GM21737 (cell line): ENCODE results near the gene SPATA17.
"Not testable (repeated sequence)": the region's sequence is repeated elsewhere in the genome, so short reads cannot be mapped to it uniquely, and the experiment has no call there.

ENCODE experiments used
- ATAC-seq: cut with Tn5 transposase; IDR thresholded peaks from one replicate; pipeline ENCODE4 v1.9.1; 2021; ENCODE audit warnings: mild to moderate bottlenecking, moderate library complexity; ENCODE audit not compliant: unreplicated experiment

Gene SPATA17

GRCh38 chr1:217674028-217674729 is 43.0 kb downstream of the SPATA17 start:
- no peak for ATAC-seq

- no peak for ATAC-seq
These were observed 50.7 kb downstream of the SPATA17 start for GRCh38 chr1:217681806-217682205.

- ATAC-seq = no peak
These were observed 56.4 kb downstream of the SPATA17 start for GRCh38 chr1:217687511-217687910.

DNA sequence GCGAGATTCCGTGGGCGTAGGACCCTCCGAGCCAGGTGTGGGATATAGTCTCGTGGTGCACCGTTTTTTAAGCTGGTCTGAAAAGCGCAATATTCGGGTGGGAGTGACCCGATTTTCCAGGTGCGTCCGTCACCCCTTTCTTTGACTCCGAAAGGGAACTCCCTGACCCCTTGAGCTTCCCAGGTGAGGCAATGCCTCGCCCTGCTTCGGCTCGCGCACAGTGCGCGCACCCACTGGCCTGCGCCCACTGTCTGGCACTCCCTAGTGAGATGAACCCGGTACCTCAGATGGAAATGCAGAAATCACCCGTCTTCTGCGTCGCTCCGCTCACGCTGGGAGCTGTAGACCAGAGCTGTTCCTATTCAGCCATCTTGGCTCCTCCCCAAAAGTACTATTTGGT is 65.0 kb downstream of the SPATA17 start:
- not testable (repeated sequence) for ATAC-seq

DNA sequence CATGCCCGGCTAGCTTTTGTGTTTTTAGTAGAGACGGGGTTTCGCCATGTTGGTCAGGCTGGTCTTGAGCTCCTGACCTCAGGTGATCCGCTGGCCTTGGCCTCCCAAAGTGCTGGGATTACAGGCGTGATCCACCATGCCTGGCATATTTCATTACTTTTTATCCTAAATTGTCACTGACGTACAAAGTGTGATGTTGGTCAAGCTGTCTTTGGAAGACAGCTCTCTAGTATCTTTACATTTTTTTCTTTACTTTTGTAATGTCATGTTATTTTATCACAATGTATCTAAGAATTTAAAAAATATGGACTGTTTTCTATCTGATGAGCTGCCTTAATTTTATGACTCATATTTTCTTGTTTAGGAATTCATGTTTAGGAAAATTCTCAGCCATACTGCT is 72.2 kb downstream of the SPATA17 start:
- no peak for ATAC-seq

DNA sequence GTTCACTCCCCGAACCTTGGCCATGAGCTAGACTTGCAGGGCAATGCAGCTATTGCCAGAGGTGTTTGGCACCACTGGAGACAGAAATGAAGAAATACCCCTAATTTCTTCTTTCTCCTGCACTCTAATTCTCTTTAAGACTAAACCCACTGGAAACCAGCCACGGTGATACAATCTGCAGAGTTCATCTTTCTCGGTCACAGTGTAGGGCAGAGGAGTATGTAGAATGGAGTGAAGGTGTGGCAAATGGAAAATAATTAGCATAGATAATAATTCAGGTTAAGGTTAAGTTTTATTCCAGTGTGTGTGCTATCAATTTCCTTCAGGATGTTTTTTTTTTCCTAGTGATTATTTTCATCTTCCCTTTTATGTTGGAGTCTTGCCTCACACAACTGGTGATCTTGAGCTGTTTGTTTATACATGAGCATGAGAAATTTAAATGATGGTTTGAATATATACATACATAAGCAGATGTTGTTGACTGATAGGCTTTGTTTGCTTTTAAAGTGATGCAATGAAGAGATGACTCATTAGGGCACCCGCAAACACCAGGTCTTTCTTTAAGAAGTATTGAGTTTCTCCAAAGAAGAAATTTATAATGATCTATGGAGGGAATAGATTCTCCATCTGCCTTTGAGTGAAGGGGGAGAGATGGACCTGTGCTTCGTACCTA is 81.9 kb downstream of the SPATA17 start:
- no peak for ATAC-seq

GRCh38 chr1:217715681-217716080 is 84.5 kb downstream of the SPATA17 start:
- ATAC-seq = no peak

DNA sequence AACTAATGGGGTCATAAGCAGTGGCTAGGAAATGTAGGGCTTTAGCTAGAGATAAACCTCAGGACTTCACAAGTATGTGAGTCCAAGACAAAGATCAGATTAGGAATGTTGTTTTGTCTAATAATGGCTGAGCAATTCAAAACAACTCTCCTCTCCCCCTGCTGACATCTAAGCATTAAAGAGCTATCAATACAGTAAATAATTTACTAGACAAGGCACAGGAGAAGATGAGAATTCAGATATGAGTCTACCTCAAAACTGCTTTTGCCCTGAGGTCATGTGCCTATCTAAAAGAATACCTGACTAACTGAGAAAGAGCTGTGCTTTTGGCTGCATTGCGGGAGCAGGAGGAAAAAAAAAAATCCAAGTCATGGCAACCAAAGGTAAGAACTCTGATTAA is 86.8 kb downstream of the SPATA17 start:
- ATAC-seq = no peak

GRCh38 chr1:217718873-217719272 is 87.7 kb downstream of the SPATA17 start:
- no peak for ATAC-seq

- ATAC-seq = no peak
These were observed 90.5 kb downstream of the SPATA17 start for GRCh38 chr1:217721692-217722091.

- ATAC-seq = no peak
These were observed 103.8 kb downstream of the SPATA17 start for GRCh38 chr1:217734973-217735372.

- ATAC-seq = no peak
These were observed 116.1 kb downstream of the SPATA17 start for GRCh38 chr1:217747156-217747769.

- no peak for ATAC-seq
These were observed 138.6 kb downstream of the SPATA17 start for GRCh38 chr1:217769768-217770167.

DNA sequence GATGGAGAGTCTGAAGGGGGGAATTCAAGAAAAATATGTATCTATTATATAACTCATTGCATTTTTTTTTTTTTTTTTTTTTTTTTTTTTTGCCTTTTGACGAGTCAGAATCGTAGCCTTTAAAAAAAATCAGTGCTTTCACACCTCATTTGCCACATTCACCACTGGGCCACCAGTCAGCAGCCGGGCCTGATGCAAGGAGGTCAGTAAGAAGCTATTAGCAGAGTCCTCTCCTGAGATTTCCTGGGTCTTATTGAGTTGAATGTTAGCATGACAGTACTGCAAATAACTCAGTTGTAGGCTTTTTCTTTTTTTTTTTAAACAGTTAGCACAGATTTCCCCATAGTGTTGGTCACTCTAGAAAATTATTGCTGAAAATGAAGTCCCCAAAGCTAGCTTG is 139.8 kb downstream of the SPATA17 start:
- ATAC-seq = no peak

DNA sequence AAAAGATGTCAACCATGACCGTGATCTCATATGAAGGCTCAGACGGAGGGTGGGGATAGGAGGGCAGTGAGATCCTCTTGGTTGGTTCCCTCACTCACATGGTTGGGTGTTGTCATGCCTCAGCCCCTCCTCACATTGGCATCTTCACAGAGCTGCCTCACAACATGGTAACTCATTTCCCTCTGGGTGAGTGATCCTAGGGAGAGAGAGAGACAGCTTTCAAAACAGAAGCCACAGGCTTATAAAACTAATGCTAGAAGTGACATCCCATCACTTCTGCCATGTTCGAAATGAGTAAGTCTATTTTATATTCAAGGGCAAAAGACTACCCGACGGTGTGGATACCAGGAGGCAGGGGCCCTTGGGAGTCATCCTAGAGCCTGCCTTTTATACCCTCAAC is 145.5 kb downstream of the SPATA17 start:
- no peak for ATAC-seq

- ATAC-seq = no peak
These were observed 149.9 kb downstream of the SPATA17 start for GRCh38 chr1:217781056-217781455.

- ATAC-seq = no peak
These were observed 159.9 kb downstream of the SPATA17 start for GRCh38 chr1:217791091-217791490.

DNA sequence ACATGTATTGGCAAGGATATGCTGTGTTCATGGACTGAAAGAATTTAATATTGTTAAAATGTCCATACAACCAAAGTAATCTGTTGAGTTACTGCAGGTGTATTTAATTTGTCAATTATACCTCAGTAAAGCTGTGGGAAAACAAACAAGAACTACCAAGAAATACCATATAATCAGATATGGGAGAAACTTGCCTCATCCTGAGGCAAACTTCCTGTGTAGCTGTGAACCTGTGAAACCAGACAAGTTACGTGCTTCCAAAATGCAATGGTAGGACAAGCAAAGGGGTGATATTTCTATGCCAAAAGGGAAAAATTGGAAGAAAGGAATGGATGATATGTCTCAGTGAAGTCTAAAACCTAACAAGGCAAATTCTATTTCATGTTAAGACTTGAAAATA is 174.6 kb downstream of the SPATA17 start:
- no peak for ATAC-seq

DNA sequence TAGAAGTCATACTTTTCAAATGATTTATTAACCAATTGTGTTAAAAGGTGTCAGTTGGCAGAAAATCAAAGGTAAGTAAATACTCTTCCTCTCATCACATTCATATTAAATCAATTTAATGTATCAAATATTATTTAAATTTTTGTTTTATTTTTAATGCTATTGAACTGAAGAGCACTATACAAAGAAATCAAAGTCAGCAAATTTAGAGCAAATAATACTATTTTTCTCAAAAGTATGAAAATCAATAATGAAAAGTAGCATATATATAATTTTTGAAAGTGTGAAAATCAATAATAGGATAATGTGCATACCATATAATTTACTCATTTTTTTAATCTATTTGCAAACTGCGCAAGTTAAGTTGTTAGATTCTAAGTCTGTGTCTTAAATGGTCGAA is 181.0 kb downstream of the SPATA17 start:
- no peak for ATAC-seq

DNA sequence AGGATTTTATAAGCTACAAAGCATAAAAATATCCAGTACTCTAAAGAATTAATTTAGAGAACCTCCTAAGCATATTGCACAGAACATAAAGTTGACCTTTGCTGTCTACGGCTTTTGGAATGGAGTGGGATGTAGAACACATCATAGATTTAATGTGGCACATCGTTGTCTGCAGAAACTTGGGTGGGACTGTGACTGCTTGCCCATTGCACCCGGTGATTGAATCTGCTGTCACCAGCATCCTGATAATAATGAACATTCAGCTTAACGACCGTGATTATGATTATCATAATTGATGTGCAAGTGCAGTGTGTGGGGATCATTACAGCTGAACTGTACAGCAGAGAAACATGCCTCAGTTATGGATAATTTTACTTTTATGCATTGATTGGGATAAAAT is 181.9 kb downstream of the SPATA17 start:
- ATAC-seq = no peak

DNA sequence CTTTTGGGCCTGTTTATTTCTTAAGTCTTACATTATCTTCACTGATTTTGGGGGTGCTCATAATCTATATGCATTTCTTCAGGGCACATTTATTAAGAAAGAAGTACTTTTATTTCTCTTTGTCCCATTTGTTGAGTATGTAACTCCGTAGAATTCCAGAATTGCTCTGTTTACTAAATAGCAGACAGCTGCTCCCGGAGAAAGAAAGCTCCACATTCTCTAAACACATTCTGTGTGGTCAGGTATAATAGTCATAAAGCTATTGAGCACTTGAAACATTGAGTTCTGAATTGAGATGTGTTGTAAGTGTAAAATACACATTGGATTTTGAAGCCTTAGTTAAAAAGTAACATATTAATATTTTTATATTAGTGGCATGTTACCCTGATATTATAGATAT is 206.5 kb downstream of the SPATA17 start:
- ATAC-seq = no peak

DNA sequence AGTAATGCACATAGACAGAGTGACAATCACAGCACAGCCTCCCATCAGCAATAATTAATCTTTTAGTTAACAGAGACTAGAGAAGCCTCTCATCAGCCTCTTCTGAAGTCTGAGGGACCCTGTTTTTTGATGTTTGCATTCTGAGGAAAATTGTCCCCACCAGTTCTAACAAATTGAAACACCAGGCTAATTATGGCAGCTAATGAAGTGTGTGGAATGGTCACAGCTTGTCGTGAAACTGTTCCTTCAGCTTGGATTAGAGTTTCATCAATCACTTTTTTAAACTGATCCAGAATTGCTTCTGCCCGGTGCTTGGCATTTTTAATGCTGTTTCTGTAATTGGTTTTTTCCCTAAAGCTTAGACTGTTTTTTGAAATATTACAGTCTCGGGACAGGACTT is 208.0 kb downstream of the SPATA17 start:
- no peak for ATAC-seq
